ENCODE results near the gene WDFY2. TPM values are rescaled to one million over a fixed set of nuclear protein-coding genes. Genes with fewer than 3 reads are reported as not detected.
A peak's percentile ranks its signal among the peaks of the same experiment; 100 is the strongest.

Gene WDFY2
- total RNA-seq, 1 donor from 2014 or later: 16.2 TPM

DNA sequence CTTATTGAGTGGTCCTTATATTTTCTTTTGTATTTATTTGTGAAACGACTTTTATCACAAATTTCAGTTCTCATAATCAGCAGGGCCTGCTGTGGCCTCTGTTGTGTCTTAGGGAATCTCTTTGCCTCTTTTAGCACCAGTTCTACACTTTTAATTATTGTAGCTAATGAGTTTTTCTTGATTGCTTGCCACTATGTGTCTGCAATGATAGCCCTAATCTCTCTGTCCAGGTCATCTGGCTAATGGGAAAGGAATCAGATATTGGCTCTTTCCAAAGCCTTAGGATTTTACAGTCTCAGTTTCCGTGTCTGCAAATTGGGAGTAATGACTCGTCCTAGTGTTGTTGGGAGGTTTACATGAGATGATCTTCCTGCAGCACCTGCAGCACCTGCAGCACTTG is 10.2 kb downstream of the WDFY2 start:
- no peaks in the 10 kb centered on the region for H3K9me3 Mint-ChIP-seq (ENCODE audit: unreplicated experiment)
- no peak overlapping the region for H3K4me3 Mint-ChIP-seq (ENCODE audit: unreplicated experiment)
- Histone ChIP-seq H4K20me1 (ENCODE audit: insufficient read depth, low read length) (peaks cover 22% of the 10 kb centered on the region), H3K9ac (ENCODE audit: low read length) (no peak overlapping the region), H3K36me3 (ENCODE audit: insufficient read depth, low read length) (no peaks in the 10 kb centered on the region), H3K4me1 (ENCODE audit: insufficient read depth, low read length) (peaks cover 23% of the 10 kb centered on the region), H3K79me2 (ENCODE audit: insufficient read depth, low read length) (peaks cover 89% of the 10 kb centered on the region), H3K27ac (ENCODE audit: low read depth, low read length) (no peak overlapping the region), H2AFZ (ENCODE audit: low read depth, low read length) (no peak overlapping the region), H3K9me3 (ENCODE audit: insufficient read depth, low read depth, low read length) (no peaks in the 10 kb centered on the region), H3K27me3 (ENCODE audit: insufficient read depth, low read length) (no peaks in the 10 kb centered on the region), H3K4me2 (ENCODE audit: low read length) (no peak overlapping the region), H3K4me3 (ENCODE audit: insufficient read depth, low read depth, low read length) (no peak overlapping the region)
- peaks cover 34% of the 10 kb centered on the region for H3K4me1 Mint-ChIP-seq (ENCODE audit: low read depth, unreplicated experiment)
- no peaks in the 10 kb centered on the region for H3K27me3 Mint-ChIP-seq (ENCODE audit: low read depth, unreplicated experiment)
- TF ChIP-seq EZH2 (IDR thresholded peaks at IDR 0.05; ENCODE audit: insufficient read depth, low read length): no peak
- TF ChIP-seq, protein P1, sequence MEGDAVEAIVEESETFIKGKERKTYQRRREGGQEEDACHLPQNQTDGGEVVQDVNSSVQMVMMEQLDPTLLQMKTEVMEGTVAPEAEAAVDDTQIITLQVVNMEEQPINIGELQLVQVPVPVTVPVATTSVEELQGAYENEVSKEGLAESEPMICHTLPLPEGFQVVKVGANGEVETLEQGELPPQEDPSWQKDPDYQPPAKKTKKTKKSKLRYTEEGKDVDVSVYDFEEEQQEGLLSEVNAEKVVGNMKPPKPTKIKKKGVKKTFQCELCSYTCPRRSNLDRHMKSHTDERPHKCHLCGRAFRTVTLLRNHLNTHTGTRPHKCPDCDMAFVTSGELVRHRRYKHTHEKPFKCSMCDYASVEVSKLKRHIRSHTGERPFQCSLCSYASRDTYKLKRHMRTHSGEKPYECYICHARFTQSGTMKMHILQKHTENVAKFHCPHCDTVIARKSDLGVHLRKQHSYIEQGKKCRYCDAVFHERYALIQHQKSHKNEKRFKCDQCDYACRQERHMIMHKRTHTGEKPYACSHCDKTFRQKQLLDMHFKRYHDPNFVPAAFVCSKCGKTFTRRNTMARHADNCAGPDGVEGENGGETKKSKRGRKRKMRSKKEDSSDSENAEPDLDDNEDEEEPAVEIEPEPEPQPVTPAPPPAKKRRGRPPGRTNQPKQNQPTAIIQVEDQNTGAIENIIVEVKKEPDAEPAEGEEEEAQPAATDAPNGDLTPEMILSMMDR (IDR thresholded peaks at IDR 0.05; ENCODE audit: insufficient read depth, low read depth, low read length): no peak
- H3K36me3 Mint-ChIP-seq (ENCODE audit: low read depth, unreplicated experiment): no peaks in the 10 kb centered on the region
- DNase-seq (ENCODE audit: low read depth) (no peak), FAIRE-seq (no peak)
- no peak overlapping the region for H3K27ac Mint-ChIP-seq (ENCODE audit: unreplicated experiment)

DNA sequence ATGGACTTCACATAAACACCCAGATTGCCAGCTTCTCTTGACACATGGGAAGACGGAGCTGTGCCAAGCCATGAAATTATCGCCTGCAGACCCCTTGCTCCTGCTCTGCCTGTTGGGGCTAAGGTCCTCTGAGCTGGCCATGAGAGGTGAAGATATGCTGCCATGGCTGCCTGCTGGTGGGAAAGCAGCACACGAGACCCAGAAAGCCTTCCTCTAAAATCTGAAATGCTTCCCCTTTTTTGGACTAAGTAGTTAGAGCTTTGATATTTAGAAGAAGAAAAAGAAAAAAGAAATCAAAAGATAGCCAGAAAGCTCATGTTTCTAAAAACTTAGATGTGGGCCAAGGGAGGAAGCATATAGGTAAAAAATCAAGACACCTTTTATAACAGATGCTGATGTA is 11.2 kb downstream of the WDFY2 start:
- H3K4me2 ChIP-seq (ENCODE audit: low read length): no peak overlapping the region
- H4K20me1 ChIP-seq (ENCODE audit: insufficient read depth, low read length): peaks cover 30% of the 10 kb centered on the region
- no peak overlapping the region for H3K9ac ChIP-seq (ENCODE audit: low read length)
- H3K27ac ChIP-seq (ENCODE audit: low read depth, low read length): no peak overlapping the region
- no peaks in the 10 kb centered on the region for H3K36me3 ChIP-seq (ENCODE audit: insufficient read depth, low read length)
- peaks cover 89% of the 10 kb centered on the region for H3K79me2 ChIP-seq (ENCODE audit: insufficient read depth, low read length)
- H3K9me3 ChIP-seq (ENCODE audit: insufficient read depth, low read depth, low read length): no peaks in the 10 kb centered on the region
- no peak overlapping the region for H3K27ac Mint-ChIP-seq (ENCODE audit: unreplicated experiment)
- no peaks in the 10 kb centered on the region for H3K27me3 ChIP-seq (ENCODE audit: insufficient read depth, low read length)
- H3K36me3 Mint-ChIP-seq (ENCODE audit: low read depth, unreplicated experiment): no peaks in the 10 kb centered on the region
- FAIRE-seq: no peak
- H3K4me3 Mint-ChIP-seq (ENCODE audit: unreplicated experiment): no peak overlapping the region
- H3K4me3 ChIP-seq (ENCODE audit: insufficient read depth, low read depth, low read length): no peak overlapping the region
- DNase-seq (ENCODE audit: low read depth): no peak
- H3K27me3 Mint-ChIP-seq (ENCODE audit: low read depth, unreplicated experiment): no peaks in the 10 kb centered on the region
- no peaks in the 10 kb centered on the region for H3K9me3 Mint-ChIP-seq (ENCODE audit: unreplicated experiment)
- no peak for TF ChIP-seq EZH2 (IDR thresholded peaks at IDR 0.05; ENCODE audit: insufficient read depth, low read length)
- TF ChIP-seq, protein P1 (IDR thresholded peaks at IDR 0.05; ENCODE audit: insufficient read depth, low read depth, low read length): no peak
- H3K4me1 Mint-ChIP-seq (ENCODE audit: low read depth, unreplicated experiment): peaks cover 29% of the 10 kb centered on the region
- H3K4me1 ChIP-seq (ENCODE audit: insufficient read depth, low read length): peaks cover 14% of the 10 kb centered on the region
- H2AFZ ChIP-seq (ENCODE audit: low read depth, low read length): no peak overlapping the region

DNA sequence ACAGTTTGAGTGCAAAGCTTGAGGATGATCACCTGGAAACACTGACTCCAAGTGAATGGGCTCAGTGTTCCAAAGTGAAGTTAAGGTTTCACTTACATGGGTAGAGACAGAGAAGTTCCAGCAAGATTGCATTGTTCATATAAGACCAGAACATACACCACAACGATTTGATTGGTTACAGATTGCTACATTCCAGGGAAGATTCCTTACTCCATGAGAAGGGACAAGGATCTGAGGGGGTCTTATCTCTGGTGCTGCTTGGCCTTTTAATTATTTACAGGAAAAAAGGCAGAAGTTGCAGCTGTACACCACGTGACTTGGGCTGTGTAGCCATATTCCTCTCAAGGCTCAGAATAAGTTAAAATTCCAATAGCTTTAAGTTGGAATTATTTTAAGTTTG is 12.3 kb downstream of the WDFY2 start:
- Histone ChIP-seq H4K20me1 (ENCODE audit: insufficient read depth, low read length) (peaks cover 28% of the 10 kb centered on the region), H3K27ac (ENCODE audit: low read depth, low read length) (no peak overlapping the region), H3K4me2 (ENCODE audit: low read length) (no peak overlapping the region), H3K4me3 (ENCODE audit: insufficient read depth, low read depth, low read length) (no peak overlapping the region), H3K79me2 (ENCODE audit: insufficient read depth, low read length) (peaks cover 92% of the 10 kb centered on the region), H2AFZ (ENCODE audit: low read depth, low read length) (no peak overlapping the region), H3K9ac (ENCODE audit: low read length) (no peak overlapping the region), H3K4me1 (ENCODE audit: insufficient read depth, low read length) (peaks cover 3% of the 10 kb centered on the region), H3K27me3 (ENCODE audit: insufficient read depth, low read length) (no peaks in the 10 kb centered on the region), H3K36me3 (ENCODE audit: insufficient read depth, low read length) (no peaks in the 10 kb centered on the region), H3K9me3 (ENCODE audit: insufficient read depth, low read depth, low read length) (no peaks in the 10 kb centered on the region)
- H3K36me3 Mint-ChIP-seq (ENCODE audit: low read depth, unreplicated experiment): no peaks in the 10 kb centered on the region
- H3K4me3 Mint-ChIP-seq (ENCODE audit: unreplicated experiment): no peak overlapping the region
- H3K27ac Mint-ChIP-seq (ENCODE audit: unreplicated experiment): peak overlapping the region; percentile 63
- DNase-seq (ENCODE audit: low read depth): no peak
- no peak for FAIRE-seq
- no peaks in the 10 kb centered on the region for H3K27me3 Mint-ChIP-seq (ENCODE audit: low read depth, unreplicated experiment)
- TF ChIP-seq, protein P1 (IDR thresholded peaks at IDR 0.05; ENCODE audit: insufficient read depth, low read depth, low read length): no peak
- TF ChIP-seq EZH2 (IDR thresholded peaks at IDR 0.05; ENCODE audit: insufficient read depth, low read length): no peak
- H3K4me1 Mint-ChIP-seq (ENCODE audit: low read depth, unreplicated experiment): peaks cover 22% of the 10 kb centered on the region
- no peaks in the 10 kb centered on the region for H3K9me3 Mint-ChIP-seq (ENCODE audit: unreplicated experiment)
